HCT116 (cell line): ENCODE data around the gene NR5A2. TPM values are rescaled to one million over a fixed set of nuclear protein-coding genes. Genes with fewer than 3 reads are reported as not detected.

ENCODE experiments used
- ATAC-seq: fragments of 200-7000 bp; cut with Tn5 transposase; 2 replicates; pipeline ENCODE4 v1.9.1; 2020; ENCODE audit warnings: mild to moderate bottlenecking, moderate library complexity
- BruUV-seq: library from RNA; stranded (reverse); fragments of 400-500 nt; replicated peaks from 2 replicates; lab custom pipeline; 2021; lab: Mats Ljungman, UMichigan
- CTCF ChIA-PET: fragments of 300-600 bp; sonication (Branson Sonifier 250); formaldehyde crosslinking; loops from one replicate; lab custom pipeline; 2021; ENCODE audit warnings: antibody characterized with exemption; lab: Charles Lee
- POLR2A ChIA-PET: fragments of 300-600, 350-600 bp; sonication (Branson Sonifier 250); formaldehyde crosslinking; loops from one replicate; lab custom pipeline; 2021; ENCODE audit warnings: antibody characterized with exemption; lab: Charles Lee
- RAD21 ChIA-PET, 2 experiments: fragments of 300-600 bp; sonication (Branson Sonifier 250); formaldehyde crosslinking; loops; one replicate each; lab custom pipeline; 2023; ENCODE audit warnings: low total read pairs in 2 of 2; ENCODE audit not compliant: uncharacterized antibody in 2 of 2, unreplicated experiment in 2 of 2, low non-redundant PET in 1 of 2; lab: Charles Lee
- DNase-seq: peaks from one replicate; pipeline ENCODE4 v3.0.0-alpha.2; 2010; ENCODE audit warnings: low read depth, low spot score
- H2AFZ ChIP-seq: fragments of 200-600 bp; shearing (Covaris generic), sonication (generic); 2 replicates; pipeline ENCODE4 v1.6.1; 2017; ENCODE audit warnings: low read depth, mixed run types, mixed read lengths, antibody characterized with exemption, low read length; ENCODE audit not compliant: poor library complexity, severe bottlenecking
- H3K27ac ChIP-seq: 2 replicates; pipeline ENCODE4 v1.5.1; 2012; ENCODE audit warnings: low read depth, low read length
- H3K27me3 ChIP-seq: fragments of 200-600 bp; sonication (generic); 2 replicates; pipeline ENCODE4 v1.6.1; 2016; ENCODE audit warnings: mixed run types, low read length, mixed read lengths; ENCODE audit not compliant: insufficient read depth
- H3K36me3 ChIP-seq, 2 experiments: fragments of 200-500 bp in 1 of 2; fragments of 200-600 bp in 1 of 2; sonication (Bioruptor generic) in 1 of 2; sonication (generic) in 1 of 2; 2 replicates each; pipeline versions ENCODE4 v1.5.1 to v1.6.1; 2014 to 2016; ENCODE audit warnings: low read length in 2 of 2, inconsistent platforms in 1 of 2, mixed read lengths in 1 of 2, mixed run types in 1 of 2; ENCODE audit not compliant: insufficient read depth in 2 of 2, control insufficient read depth in 1 of 2
- H3K4me1 ChIP-seq, 2 experiments: fragments of 200-600 bp in 1 of 2; sonication (generic) in 1 of 2; 2 replicates each; pipeline versions ENCODE4 v1.5.1 to v1.6.1; 2012 to 2017; ENCODE audit warnings: low read length in 2 of 2, inconsistent platforms in 1 of 2, mild to moderate bottlenecking in 1 of 2, mixed read lengths in 1 of 2, mixed run types in 1 of 2, moderate library complexity in 1 of 2; ENCODE audit not compliant: insufficient read depth in 2 of 2, control insufficient read depth in 1 of 2
- H3K4me2 ChIP-seq: fragments of 200-600 bp; sonication (generic); 2 replicates; pipeline ENCODE4 v1.6.1; 2017; ENCODE audit warnings: mixed run types, low read length, mixed read lengths
- H3K4me3 ChIP-seq, 2 experiments: fragments of 200-600 bp in 1 of 2; sonication (generic) in 1 of 2; replicated peaks in 1 of 2; 2 replicates each; pipeline ENCODE4 v1.5.1; 2011 to 2016; ENCODE audit warnings: low read length in 2 of 2, control low read depth in 1 of 2, low read depth in 1 of 2, mild to moderate bottlenecking in 1 of 2, mixed read lengths in 1 of 2, mixed run types in 1 of 2
- H3K79me2 ChIP-seq: fragments of 200-600 bp; sonication (generic); 2 replicates; pipeline ENCODE4 v1.6.1; 2017; ENCODE audit warnings: mild to moderate bottlenecking, mixed run types, low read length, moderate library complexity, mixed read lengths; ENCODE audit not compliant: insufficient read depth
- H3K9ac ChIP-seq: fragments of 200-600 bp; sonication (generic); 2 replicates; pipeline ENCODE4 v1.6.1; 2016; ENCODE audit warnings: low read length, mixed read lengths
- H3K9me2 ChIP-seq: fragments of 200-600 bp; sonication (generic), shearing (Covaris generic); 2 replicates; pipeline ENCODE4 v1.6.1; 2017; ENCODE audit warnings: mixed run types, mild to moderate bottlenecking, moderate library complexity; ENCODE audit not compliant: insufficient read depth
- H3K9me3 ChIP-seq, 2 experiments: fragments of 200-500 bp in 1 of 2; fragments of 200-600 bp in 1 of 2; sonication (Bioruptor generic) in 1 of 2; sonication (generic) in 1 of 2; 2 replicates each; pipeline ENCODE4 v1.6.1; 2014 to 2017; ENCODE audit warnings: low read length in 2 of 2, mixed read lengths in 2 of 2, inconsistent platforms in 1 of 2, low read depth in 1 of 2, mild to moderate bottlenecking in 1 of 2, mixed run types in 1 of 2, moderate library complexity in 1 of 2; ENCODE audit not compliant: control insufficient read depth in 1 of 2, insufficient read depth in 1 of 2
- H4K20me1 ChIP-seq: fragments of 200-600 bp; sonication (generic), shearing (Covaris generic); 2 replicates; pipeline ENCODE4 v1.6.1; 2017; ENCODE audit warnings: mixed run types, mild to moderate bottlenecking, moderate library complexity; ENCODE audit not compliant: insufficient read depth
- CBX3 ChIP-seq: IDR thresholded peaks from 2 replicates; pipeline ENCODE4 v1.6.1; 2012; ENCODE audit warnings: low read depth
- CEBPB ChIP-seq: IDR thresholded peaks from 2 replicates; pipeline ENCODE4 v1.6.1; 2012; ENCODE audit warnings: low read depth
- EGR1 ChIP-seq: IDR thresholded peaks from 2 replicates; pipeline ENCODE4 v1.6.1; 2012; ENCODE audit warnings: low read depth
- ELF1 ChIP-seq: IDR thresholded peaks from 2 replicates; pipeline ENCODE4 v1.6.1; 2012; ENCODE audit warnings: low read depth, borderline replicate concordance
- EZH2 ChIP-seq: fragments of 200-600 bp; sonication (generic); IDR thresholded peaks from 2 replicates; pipeline ENCODE4 v1.6.1; 2017; ENCODE audit warnings: antibody characterized with exemption, mixed run types
- EZH2phosphoT487 ChIP-seq: fragments of 200-600 bp; IDR thresholded peaks from 2 replicates; pipeline ENCODE4 v1.6.1; 2018; ENCODE audit warnings: antibody characterized with exemption, borderline replicate concordance
- FOSL1 ChIP-seq: IDR thresholded peaks from 2 replicates; pipeline ENCODE4 v1.6.1; 2012; ENCODE audit warnings: low read depth
- JUND ChIP-seq: IDR thresholded peaks from 2 replicates; pipeline ENCODE4 v1.6.1; 2012
- POLR2AphosphoS5 ChIP-seq: IDR thresholded peaks from 2 replicates; pipeline ENCODE4 v1.6.1; 2011; ENCODE audit warnings: mild to moderate bottlenecking, low read depth, low read length, moderate library complexity
- RAD21 ChIP-seq: IDR thresholded peaks from 2 replicates; pipeline ENCODE4 v1.6.1; 2012; ENCODE audit warnings: low read depth, mild to moderate bottlenecking
- SIN3A ChIP-seq: IDR thresholded peaks from 2 replicates; pipeline ENCODE4 v1.6.1; 2012; ENCODE audit warnings: low read depth
- SP1 ChIP-seq: IDR thresholded peaks from 2 replicates; pipeline ENCODE4 v1.6.1; 2012; ENCODE audit warnings: low read depth
- ZFX ChIP-seq: fragments of 450-650 bp; IDR thresholded peaks from 2 replicates; pipeline ENCODE4 v1.6.1; 2017
- ZNF274 ChIP-seq: fragments of 200-500 bp; sonication (Bioruptor generic); IDR thresholded peaks from 2 replicates; pipeline ENCODE4 v1.6.1; 2014; ENCODE audit warnings: mild to moderate bottlenecking, low read depth, low read length, inconsistent platforms
- intact Hi-C: fragments of 100-400 bp; cut with micrococcal nuclease; formaldehyde crosslinking; loops from 2 replicates; pipeline ENCODE4 v1.10.0; 2022
- total RNA-seq: library from RNA; stranded (reverse); gene quantifications from one replicate; pipeline ENCODE4 v1.2.1, GENCODE V29; 2021; ENCODE audit not compliant: unreplicated experiment
- TF ChIP-seq, protein P1 (sequence below): IDR thresholded peaks from 2 replicates; pipeline ENCODE4 v1.6.1; 2012; ENCODE audit warnings: low read depth
- TF ChIP-seq, protein P2 (sequence below): IDR thresholded peaks from 2 replicates; pipeline ENCODE4 v1.6.1; 2012
- TF ChIP-seq, protein P3 (sequence below), 3 experiments: fragments of 200-600 bp in 1 of 3; sonication (generic) in 1 of 3; IDR thresholded peaks in 2 of 3; conservative IDR thresholded peaks in 1 of 3; 2 replicates each; pipeline ENCODE4 v1.5.1; 2012 to 2017; ENCODE audit warnings: low read depth in 2 of 3, low read length in 2 of 3, antibody characterized with exemption in 1 of 3, borderline replicate concordance in 1 of 3, control low read depth in 1 of 3, mild to moderate bottlenecking in 1 of 3, mixed read lengths in 1 of 3, mixed run types in 1 of 3, moderate library complexity in 1 of 3; ENCODE audit not compliant: insufficient read depth in 1 of 3
- TF ChIP-seq, protein P4 (sequence below): IDR thresholded peaks from 2 replicates; pipeline ENCODE4 v1.6.1; 2012

The NR5A2 gene
- total RNA-seq, 1 experiment from 2014 or later: 0.91 TPM

DNA sequence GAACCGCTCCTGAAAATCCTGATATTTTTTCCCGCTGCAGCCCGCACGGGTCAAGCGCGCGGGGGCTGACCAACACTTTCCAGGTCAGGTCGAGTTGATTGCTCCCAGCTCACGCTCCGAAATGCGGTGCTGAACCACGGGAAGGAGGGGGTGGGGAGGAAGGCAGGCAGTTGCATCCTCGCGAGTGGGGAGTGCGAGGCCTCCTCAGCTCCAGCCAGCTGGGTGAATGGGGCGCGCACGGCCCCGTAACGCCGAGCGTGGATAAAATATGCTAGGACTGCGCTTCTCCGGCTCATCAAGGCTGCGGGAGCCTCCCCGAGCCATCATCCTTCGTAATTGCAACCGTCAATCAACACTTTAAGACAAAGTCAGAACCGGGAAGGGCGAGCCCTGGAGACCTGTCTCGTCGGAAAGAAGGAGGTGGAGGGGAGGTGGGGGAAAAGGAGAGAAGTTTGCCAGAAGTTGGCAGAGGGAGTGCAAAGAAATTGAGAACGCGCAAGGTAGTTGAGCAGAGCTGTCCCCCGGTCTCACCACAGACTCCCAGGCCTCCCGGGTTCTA lies 8.0 kb downstream of the NR5A2 start:
- ChIA-PET POLR2A (interaction anchor here (0.6 kb wide), 1 partner anchor 112 kb away, joined by 3 read pairs; no protein-coding TSS in a partner anchor), RAD21 (no interaction called here), CTCF (no interaction called here)
- H4K20me1 ChIP-seq: no peaks in the 10 kb centered on the region
- H3K36me3 ChIP-seq: no peaks in the 10 kb centered on the region
- no peak for ATAC-seq
- H3K4me2 ChIP-seq: no peak overlapping the region
- H3K9me3 ChIP-seq: no peaks in the 10 kb centered on the region
- no peaks in the 10 kb centered on the region for H3K27me3 ChIP-seq
- H3K9me2 ChIP-seq: no peaks in the 10 kb centered on the region
- H3K9ac ChIP-seq: no peak overlapping the region
- TF ChIP-seq EZH2phosphoT487 (no peak), CEBPB (no peak), SIN3A (no peak), CBX3 (no peak), EZH2 (no peak), ZFX (no peak), ZNF274 (no peak), POLR2AphosphoS5 (no peak), ELF1 (no peak), SP1 (no peak), FOSL1 (no peak), EGR1 (no peak), RAD21 (no peak), JUND (no peak)
- TF ChIP-seq, protein P1, sequence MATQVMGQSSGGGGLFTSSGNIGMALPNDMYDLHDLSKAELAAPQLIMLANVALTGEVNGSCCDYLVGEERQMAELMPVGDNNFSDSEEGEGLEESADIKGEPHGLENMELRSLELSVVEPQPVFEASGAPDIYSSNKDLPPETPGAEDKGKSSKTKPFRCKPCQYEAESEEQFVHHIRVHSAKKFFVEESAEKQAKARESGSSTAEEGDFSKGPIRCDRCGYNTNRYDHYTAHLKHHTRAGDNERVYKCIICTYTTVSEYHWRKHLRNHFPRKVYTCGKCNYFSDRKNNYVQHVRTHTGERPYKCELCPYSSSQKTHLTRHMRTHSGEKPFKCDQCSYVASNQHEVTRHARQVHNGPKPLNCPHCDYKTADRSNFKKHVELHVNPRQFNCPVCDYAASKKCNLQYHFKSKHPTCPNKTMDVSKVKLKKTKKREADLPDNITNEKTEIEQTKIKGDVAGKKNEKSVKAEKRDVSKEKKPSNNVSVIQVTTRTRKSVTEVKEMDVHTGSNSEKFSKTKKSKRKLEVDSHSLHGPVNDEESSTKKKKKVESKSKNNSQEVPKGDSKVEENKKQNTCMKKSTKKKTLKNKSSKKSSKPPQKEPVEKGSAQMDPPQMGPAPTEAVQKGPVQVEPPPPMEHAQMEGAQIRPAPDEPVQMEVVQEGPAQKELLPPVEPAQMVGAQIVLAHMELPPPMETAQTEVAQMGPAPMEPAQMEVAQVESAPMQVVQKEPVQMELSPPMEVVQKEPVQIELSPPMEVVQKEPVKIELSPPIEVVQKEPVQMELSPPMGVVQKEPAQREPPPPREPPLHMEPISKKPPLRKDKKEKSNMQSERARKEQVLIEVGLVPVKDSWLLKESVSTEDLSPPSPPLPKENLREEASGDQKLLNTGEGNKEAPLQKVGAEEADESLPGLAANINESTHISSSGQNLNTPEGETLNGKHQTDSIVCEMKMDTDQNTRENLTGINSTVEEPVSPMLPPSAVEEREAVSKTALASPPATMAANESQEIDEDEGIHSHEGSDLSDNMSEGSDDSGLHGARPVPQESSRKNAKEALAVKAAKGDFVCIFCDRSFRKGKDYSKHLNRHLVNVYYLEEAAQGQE: no peak
- TF ChIP-seq, protein P2, sequence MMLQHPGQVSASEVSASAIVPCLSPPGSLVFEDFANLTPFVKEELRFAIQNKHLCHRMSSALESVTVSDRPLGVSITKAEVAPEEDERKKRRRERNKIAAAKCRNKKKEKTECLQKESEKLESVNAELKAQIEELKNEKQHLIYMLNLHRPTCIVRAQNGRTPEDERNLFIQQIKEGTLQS: no peak
- TF ChIP-seq, protein P3, sequence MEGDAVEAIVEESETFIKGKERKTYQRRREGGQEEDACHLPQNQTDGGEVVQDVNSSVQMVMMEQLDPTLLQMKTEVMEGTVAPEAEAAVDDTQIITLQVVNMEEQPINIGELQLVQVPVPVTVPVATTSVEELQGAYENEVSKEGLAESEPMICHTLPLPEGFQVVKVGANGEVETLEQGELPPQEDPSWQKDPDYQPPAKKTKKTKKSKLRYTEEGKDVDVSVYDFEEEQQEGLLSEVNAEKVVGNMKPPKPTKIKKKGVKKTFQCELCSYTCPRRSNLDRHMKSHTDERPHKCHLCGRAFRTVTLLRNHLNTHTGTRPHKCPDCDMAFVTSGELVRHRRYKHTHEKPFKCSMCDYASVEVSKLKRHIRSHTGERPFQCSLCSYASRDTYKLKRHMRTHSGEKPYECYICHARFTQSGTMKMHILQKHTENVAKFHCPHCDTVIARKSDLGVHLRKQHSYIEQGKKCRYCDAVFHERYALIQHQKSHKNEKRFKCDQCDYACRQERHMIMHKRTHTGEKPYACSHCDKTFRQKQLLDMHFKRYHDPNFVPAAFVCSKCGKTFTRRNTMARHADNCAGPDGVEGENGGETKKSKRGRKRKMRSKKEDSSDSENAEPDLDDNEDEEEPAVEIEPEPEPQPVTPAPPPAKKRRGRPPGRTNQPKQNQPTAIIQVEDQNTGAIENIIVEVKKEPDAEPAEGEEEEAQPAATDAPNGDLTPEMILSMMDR (IDR thresholded peaks at IDR 0.05 in 2 of 3, conservative IDR thresholded peaks at IDR 0.05 in 1 of 3; ENCODE audit: borderline replicate concordance in 1 of 3, insufficient read depth in 1 of 3, low read depth in 2 of 3, low read length in 2 of 3): no peak
- TF ChIP-seq, protein P4, sequence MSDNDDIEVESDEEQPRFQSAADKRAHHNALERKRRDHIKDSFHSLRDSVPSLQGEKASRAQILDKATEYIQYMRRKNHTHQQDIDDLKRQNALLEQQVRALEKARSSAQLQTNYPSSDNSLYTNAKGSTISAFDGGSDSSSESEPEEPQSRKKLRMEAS: no peak
- no peak overlapping the region for H3K27ac ChIP-seq
- intact Hi-C loops: no loop called here
- BruUV-seq: no TSS peak
- DNase-seq: no peak
- no peak overlapping the region for H2AFZ ChIP-seq
- H3K4me3 ChIP-seq: no peak overlapping the region
- no peaks in the 10 kb centered on the region for H3K79me2 ChIP-seq
- H3K4me1 ChIP-seq: peaks cover 3 to 11% of the 10 kb centered on the region in 2 experiments; a peak in 3 of 4 replicates
